HG02973 (cell line): Measurements from ENCODE around the gene LASP1NB.
"Not testable (repeated sequence)": the region's sequence is repeated elsewhere in the genome, so short reads cannot be mapped to it uniquely, and the experiment has no call there.

Source experiments
- ATAC-seq: cut with Tn5 transposase; IDR thresholded peaks from one replicate; pipeline ENCODE4 v1.9.1; 2021; ENCODE audit warnings: moderate library complexity; ENCODE audit not compliant: unreplicated experiment

The LASP1NB gene

GRCh38 chr17:38959508-38959907 lies 34.1 kb downstream of the LASP1NB start:
- no peak for ATAC-seq

- no peak for ATAC-seq
Measured at GRCh38 chr17:38960402-38960801, 35.0 kb downstream of the LASP1NB start.

GRCh38 chr17:38961413-38961812 lies 36.0 kb downstream of the LASP1NB start:
- no peak for ATAC-seq

GRCh38 chr17:38967290-38967738 lies 41.9 kb downstream of the LASP1NB start, which contains the start of gene FBXO47:
Gene FBXO47 (minus strand): TSS chr17:38967403. CDS start chr17:38963025, 4,378 bp downstream.
- ATAC-seq: no peak

- no peak for ATAC-seq
Measured at GRCh38 chr17:38969281-38969680, 43.9 kb downstream of the LASP1NB start.

GRCh38 chr17:38970128-38970527 lies 44.7 kb downstream of the LASP1NB start:
- ATAC-seq: no peak

- ATAC-seq: no peak
Measured at GRCh38 chr17:38970804-38971203, 45.4 kb downstream of the LASP1NB start.

GRCh38 chr17:38976187-38976551 lies 50.8 kb downstream of the LASP1NB start:
- ATAC-seq: not testable (repeated sequence)

- ATAC-seq: no peak
Measured at GRCh38 chr17:38978180-38978579, 52.8 kb downstream of the LASP1NB start.
